Epithelial cell of proximal tubule (primary cell): ENCODE measurements around the gene TMEM233. TPM values are rescaled to one million over a fixed set of nuclear protein-coding genes. Genes with fewer than 3 reads are reported as not detected.

Experiments
- DNase-seq: peaks from one replicate; pipeline ENCODE4 v3.0.0-alpha.2; 2011; ENCODE audit warnings: low read depth
- H3K4me3 ChIP-seq: 2 replicates; pipeline ENCODE4 v1.5.1; 2011; ENCODE audit warnings: low read depth, mild to moderate bottlenecking, low read length
- CTCF ChIP-seq: conservative IDR thresholded peaks from 2 replicates; pipeline ENCODE4 v1.5.1; 2012; ENCODE audit warnings: low read depth, mild to moderate bottlenecking, low read length
- total RNA-seq: library from RNA; depleted of rRNA; stranded (reverse); fragments of >200 nt; gene quantifications from 2 replicates; pipeline ENCODE4 v1.2.3, GENCODE V29; 2015

Gene TMEM233
- total RNA-seq, 1 donor from 2014 or later = 0.17 TPM

GRCh38 chr12:119683816-119684215 lies 90.2 kb downstream of the TMEM233 start:
- DNase-seq = peak; percentile 68
- no peak for TF ChIP-seq CTCF
- no peak overlapping the region for H3K4me3 ChIP-seq

GRCh38 chr12:119684711-119685369 lies 91.3 kb downstream of the TMEM233 start:
- no peak overlapping the region for H3K4me3 ChIP-seq
- no peak for DNase-seq
- TF ChIP-seq CTCF = no peak

GRCh38 chr12:119685375-119685774 lies 91.8 kb downstream of the TMEM233 start:
- no peak overlapping the region for H3K4me3 ChIP-seq
- no peak for TF ChIP-seq CTCF
- DNase-seq = no peak

GRCh38 chr12:119686355-119686754 lies 92.8 kb downstream of the TMEM233 start:
- TF ChIP-seq CTCF = no peak
- no peak for DNase-seq
- no peak overlapping the region for H3K4me3 ChIP-seq

GRCh38 chr12:119686776-119687175 lies 93.2 kb downstream of the TMEM233 start:
- H3K4me3 ChIP-seq = no peak overlapping the region
- DNase-seq = no peak
- TF ChIP-seq CTCF = no peak

- no peak overlapping the region for H3K4me3 ChIP-seq
- no peak for DNase-seq
- no peak for TF ChIP-seq CTCF
These were observed 93.8 kb downstream of the TMEM233 start for GRCh38 chr12:119687406-119687805.

- TF ChIP-seq CTCF = no peak
These were observed 94.3 kb downstream of the TMEM233 start for GRCh38 chr12:119687879-119688278.

More at GRCh38 chr12:119687879-119688278, 94.3 kb downstream of the TMEM233 start:
- no peak for DNase-seq
- H3K4me3 ChIP-seq = no peak overlapping the region
